KMS-11 (cell line): ENCODE data around the gene FIG4.

Experiments
- H2AFZ ChIP-seq: fragments of 200-600 bp; sonication (generic); 2 replicates; pipeline ENCODE4 v1.6.1; 2016; ENCODE audit warnings: antibody characterized with exemption, mixed run types, low read depth
- H3K27ac ChIP-seq: fragments of 200-600 bp; sonication (generic); 2 replicates; pipeline ENCODE4 v1.6.1; 2016; ENCODE audit warnings: mild to moderate bottlenecking, mixed run types
- H3K27me3 ChIP-seq: fragments of 200-600 bp; sonication (generic); 2 replicates; pipeline ENCODE4 v1.6.1; 2017; ENCODE audit warnings: mild to moderate bottlenecking, low read depth, mixed run types, moderate library complexity; ENCODE audit not compliant: insufficient read depth
- H3K36me3 ChIP-seq: fragments of 200-600 bp; sonication (generic); 2 replicates; pipeline ENCODE4 v1.6.1; 2017; ENCODE audit warnings: mild to moderate bottlenecking, mixed run types; ENCODE audit not compliant: insufficient read depth
- H3K4me1 ChIP-seq: fragments of 200-600 bp; sonication (generic); 2 replicates; pipeline ENCODE4 v1.6.1; 2016; ENCODE audit warnings: mild to moderate bottlenecking, low read depth, mixed run types; ENCODE audit not compliant: poor library complexity, severe bottlenecking
- H3K4me2 ChIP-seq: fragments of 200-600 bp; sonication (generic); 2 replicates; pipeline ENCODE4 v1.7.0; 2016; ENCODE audit warnings: mild to moderate bottlenecking, mixed run types
- H3K4me3 ChIP-seq: fragments of 200-600 bp; sonication (generic); IDR thresholded peaks from 2 replicates; pipeline ENCODE4 v1.6.1; 2017; ENCODE audit warnings: low read depth, low read length, mixed read lengths; ENCODE audit not compliant: insufficient read depth
- H3K79me2 ChIP-seq: fragments of 200-600 bp; sonication (generic); 2 replicates; pipeline ENCODE4 v1.6.1; 2016; ENCODE audit warnings: low read depth, mixed run types; ENCODE audit not compliant: insufficient read depth
- H3K9ac ChIP-seq: fragments of 200-600 bp; sonication (generic); 2 replicates; pipeline ENCODE4 v1.6.1; 2016; ENCODE audit warnings: mild to moderate bottlenecking, mixed run types
- H4K20me1 ChIP-seq: fragments of 200-600 bp; sonication (generic); 2 replicates; pipeline ENCODE4 v1.6.1; 2016; ENCODE audit warnings: mild to moderate bottlenecking, mixed run types; ENCODE audit not compliant: insufficient read depth
- TF ChIP-seq, protein P1 (sequence below): fragments of 200-600 bp; sonication (generic); conservative IDR thresholded peaks from 2 replicates; pipeline ENCODE4 v1.6.1; 2017; ENCODE audit warnings: low read depth, mild to moderate bottlenecking, antibody characterized with exemption, low read length, moderate library complexity, mixed read lengths

The FIG4 gene

DNA sequence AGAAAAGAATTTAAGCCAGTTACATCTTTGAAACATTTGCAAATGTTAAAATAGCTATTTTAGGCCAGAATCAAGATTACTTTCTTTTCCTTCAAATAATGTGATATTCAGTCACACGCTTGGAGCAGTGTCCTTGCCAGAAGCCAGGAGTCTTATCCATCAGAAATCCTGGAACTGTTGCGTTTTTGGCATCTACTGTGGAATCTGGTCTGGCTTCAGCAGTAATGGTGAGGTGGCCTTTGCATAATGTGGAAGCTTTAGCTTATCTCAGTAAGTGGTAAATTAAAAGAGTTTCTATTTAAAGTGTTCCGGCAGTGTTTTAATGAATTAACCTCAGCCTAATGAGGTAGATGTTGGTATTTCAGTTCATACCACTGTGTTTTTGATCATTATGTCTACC lies 97.6 kb downstream of the FIG4 start:
- no peak overlapping the region for H2AFZ ChIP-seq
- TF ChIP-seq, protein P1, sequence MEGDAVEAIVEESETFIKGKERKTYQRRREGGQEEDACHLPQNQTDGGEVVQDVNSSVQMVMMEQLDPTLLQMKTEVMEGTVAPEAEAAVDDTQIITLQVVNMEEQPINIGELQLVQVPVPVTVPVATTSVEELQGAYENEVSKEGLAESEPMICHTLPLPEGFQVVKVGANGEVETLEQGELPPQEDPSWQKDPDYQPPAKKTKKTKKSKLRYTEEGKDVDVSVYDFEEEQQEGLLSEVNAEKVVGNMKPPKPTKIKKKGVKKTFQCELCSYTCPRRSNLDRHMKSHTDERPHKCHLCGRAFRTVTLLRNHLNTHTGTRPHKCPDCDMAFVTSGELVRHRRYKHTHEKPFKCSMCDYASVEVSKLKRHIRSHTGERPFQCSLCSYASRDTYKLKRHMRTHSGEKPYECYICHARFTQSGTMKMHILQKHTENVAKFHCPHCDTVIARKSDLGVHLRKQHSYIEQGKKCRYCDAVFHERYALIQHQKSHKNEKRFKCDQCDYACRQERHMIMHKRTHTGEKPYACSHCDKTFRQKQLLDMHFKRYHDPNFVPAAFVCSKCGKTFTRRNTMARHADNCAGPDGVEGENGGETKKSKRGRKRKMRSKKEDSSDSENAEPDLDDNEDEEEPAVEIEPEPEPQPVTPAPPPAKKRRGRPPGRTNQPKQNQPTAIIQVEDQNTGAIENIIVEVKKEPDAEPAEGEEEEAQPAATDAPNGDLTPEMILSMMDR = no peak
- H3K4me1 ChIP-seq = no peaks in the 10 kb centered on the region
- no peak overlapping the region for H3K4me2 ChIP-seq
- H3K9ac ChIP-seq = no peak overlapping the region
- H3K79me2 ChIP-seq = no peaks in the 10 kb centered on the region
- no peaks in the 10 kb centered on the region for H4K20me1 ChIP-seq
- no peaks in the 10 kb centered on the region for H3K36me3 ChIP-seq
- H3K4me3 ChIP-seq = no peak overlapping the region
- H3K27ac ChIP-seq = no peak overlapping the region
- no peaks in the 10 kb centered on the region for H3K27me3 ChIP-seq

GRCh38 chr6:109790131-109790530 lies 99.0 kb downstream of the FIG4 start:
- no peaks in the 10 kb centered on the region for H4K20me1 ChIP-seq
- H3K4me3 ChIP-seq = no peak overlapping the region
- no peak overlapping the region for H2AFZ ChIP-seq
- H3K4me1 ChIP-seq = no peaks in the 10 kb centered on the region
- no peaks in the 10 kb centered on the region for H3K79me2 ChIP-seq
- H3K36me3 ChIP-seq = no peaks in the 10 kb centered on the region
- no peak overlapping the region for H3K4me2 ChIP-seq
- TF ChIP-seq, protein P1 = no peak
- H3K27me3 ChIP-seq = no peaks in the 10 kb centered on the region
- H3K27ac ChIP-seq = no peak overlapping the region
- no peak overlapping the region for H3K9ac ChIP-seq

GRCh38 chr6:109791301-109791700 lies 100.2 kb downstream of the FIG4 start:
- Histone ChIP-seq H3K4me2 (no peak overlapping the region), H3K27me3 (no peaks in the 10 kb centered on the region), H3K79me2 (no peaks in the 10 kb centered on the region), H4K20me1 (no peaks in the 10 kb centered on the region), H3K4me1 (no peaks in the 10 kb centered on the region), H3K27ac (no peak overlapping the region), H2AFZ (no peak overlapping the region), H3K36me3 (no peaks in the 10 kb centered on the region), H3K9ac (no peak overlapping the region), H3K4me3 (no peak overlapping the region)
- TF ChIP-seq, protein P1 = no peak

GRCh38 chr6:109793021-109793420 lies 101.9 kb downstream of the FIG4 start:
- Histone ChIP-seq H3K27me3 (no peaks in the 10 kb centered on the region), H3K4me1 (no peaks in the 10 kb centered on the region), H3K4me3 (no peak overlapping the region), H3K9ac (no peak overlapping the region), H3K27ac (no peak overlapping the region), H3K4me2 (no peak overlapping the region), H3K36me3 (no peaks in the 10 kb centered on the region), H2AFZ (no peak overlapping the region), H3K79me2 (no peaks in the 10 kb centered on the region), H4K20me1 (no peaks in the 10 kb centered on the region)
- TF ChIP-seq, protein P1 = no peak
